Naive thymus-derived CD4-positive, alpha-beta T cell (primary cell): ENCODE measurements around the gene AMPD3. TPM values are rescaled to one million over a fixed set of nuclear protein-coding genes. Genes with fewer than 3 reads are reported as not detected.

Source experiments
- ATAC-seq: fragments of 150-1000 bp; cut with Tn5 transposase; 2 replicates; pipeline ENCODE4 v1.10.0; 2021; ENCODE audit warnings: mild to moderate bottlenecking, moderate library complexity
- CTCF ChIA-PET: fragments of 350-600 bp; sonication (Branson Sonifier 250); formaldehyde crosslinking; loops from one replicate; lab custom pipeline; 2021; ENCODE audit warnings: antibody characterized with exemption; lab: Charles Lee
- POLR2A ChIA-PET: fragments of 350-600 bp; sonication (Branson Sonifier 250); formaldehyde crosslinking; loops from one replicate; lab custom pipeline; 2021; ENCODE audit warnings: antibody characterized with exemption, inconsistent platforms; lab: Charles Lee
- DNase-seq, 9 donors: peaks; one replicate each; pipeline versions ENCODE4 v3.0.0 to v3.0.0-alpha.2; 2020 to 2022; ENCODE audit warnings: mixed read lengths in 1 of 9
- H3K27ac ChIP-seq: one replicate; pipeline ENCODE4 v1.7.0; 2013; ENCODE audit warnings: mild to moderate bottlenecking, low read depth, low read length, moderate library complexity
- H3K27me3 ChIP-seq, 2 donors: one replicate each; pipeline ENCODE4 v1.7.0; 2013; ENCODE audit warnings: low read length in 2 of 2, mild to moderate bottlenecking in 2 of 2, moderate library complexity in 2 of 2; ENCODE audit not compliant: control insufficient read depth in 2 of 2, insufficient read depth in 2 of 2
- H3K36me3 ChIP-seq, 3 experiments: 1 replicate in 2 of 3; 2 replicates in 1 of 3; pipeline ENCODE4 v1.7.0; 2013; ENCODE audit warnings: low read length in 3 of 3, mild to moderate bottlenecking in 3 of 3, moderate library complexity in 1 of 3; ENCODE audit not compliant: insufficient read depth in 3 of 3, control insufficient read depth in 2 of 3
- H3K4me1 ChIP-seq, 2 donors: one replicate each; pipeline ENCODE4 v1.7.0; 2013; ENCODE audit warnings: low read length in 2 of 2, mild to moderate bottlenecking in 2 of 2, moderate library complexity in 1 of 2; ENCODE audit not compliant: control insufficient read depth in 2 of 2, insufficient read depth in 2 of 2
- H3K4me3 ChIP-seq: 2 replicates; pipeline ENCODE4 v1.7.0; 2013; ENCODE audit warnings: mild to moderate bottlenecking, low read length
- H3K9me3 ChIP-seq, 3 experiments: 1 replicate in 2 of 3; 2 replicates in 1 of 3; pipeline ENCODE4 v1.7.0; 2013; ENCODE audit warnings: low read length in 3 of 3; ENCODE audit not compliant: control insufficient read depth in 2 of 3
- H3K27ac Mint-ChIP-seq, 9 donors: one replicate each; pipeline ENCODE4 v1.8.0; 2020 to 2022; ENCODE audit warnings: mixed read lengths in 9 of 9, mild to moderate bottlenecking in 8 of 9, moderate library complexity in 5 of 9, inconsistent platforms in 2 of 9
- H3K27me3 Mint-ChIP-seq, 5 donors: one replicate each; pipeline ENCODE4 v1.8.0; 2021 to 2022; ENCODE audit warnings: mixed read lengths in 5 of 5, mild to moderate bottlenecking in 1 of 5
- H3K36me3 Mint-ChIP-seq, 5 donors: one replicate each; pipeline ENCODE4 v1.8.0; 2020 to 2022; ENCODE audit warnings: mixed read lengths in 5 of 5, mild to moderate bottlenecking in 3 of 5, inconsistent platforms in 1 of 5
- H3K4me1 Mint-ChIP-seq, 7 donors: one replicate each; pipeline ENCODE4 v1.8.0; 2020 to 2022; ENCODE audit warnings: mixed read lengths in 7 of 7, mild to moderate bottlenecking in 3 of 7, inconsistent platforms in 1 of 7
- H3K4me3 Mint-ChIP-seq, 10 donors: one replicate each; pipeline ENCODE4 v1.8.0; 2020 to 2022; ENCODE audit warnings: mild to moderate bottlenecking in 10 of 10, mixed read lengths in 10 of 10, moderate library complexity in 6 of 10, inconsistent platforms in 2 of 10
- H3K9me3 Mint-ChIP-seq, 11 donors: one replicate each; pipeline ENCODE4 v1.8.0; 2020 to 2022; ENCODE audit warnings: mixed read lengths in 11 of 11, mild to moderate bottlenecking in 4 of 11, inconsistent platforms in 1 of 11, moderate library complexity in 1 of 11
- intact Hi-C, 2 donors: fragments of 100-400 bp; cut with micrococcal nuclease; formaldehyde crosslinking; loops; one replicate each; pipeline ENCODE4 v1.15.1; 2023
- polyA plus RNA-seq, 2 donors: library from polyadenylated mRNA; unstranded; fragments of 300-500 nt; fragmentation: Illumina TruSeq; gene quantifications; one replicate each; pipeline ENCODE4 v1.2.3, GENCODE V29; 2021
- total RNA-seq, 6 experiments: library from RNA in 5 of 6; stranded (reverse) in 5 of 6; gene quantifications; 1 replicate in 5 of 6; 2 replicates in 1 of 6; pipeline ENCODE4 v1.2.3 and lab custom pipeline; 2021 to 2026

The AMPD3 gene
- total and polyA plus RNA-seq, 7 experiments from 2014 or later, result 12.9 to 35.1 (median 29.9) TPM

GRCh38 chr11:10498022-10498400, 42.9 kb downstream of the AMPD3 start:
- H3K4me3 ChIP-seq, result no peak overlapping the region
- H3K27ac ChIP-seq, result no peak overlapping the region
- H3K36me3 ChIP-seq, result peaks cover 0 to 98% (median 14%) of the 10 kb centered on the region in 3 experiments
- peaks cover 0 to 5% (median 0%) of the 10 kb centered on the region in 7 donors for H3K4me1 Mint-ChIP-seq
- H3K27me3 ChIP-seq, result no peaks in the 10 kb centered on the region
- H3K4me1 ChIP-seq, result no peaks in the 10 kb centered on the region
- DNase-seq (no peak), ATAC-seq (no peak)
- no peaks in the 10 kb centered on the region for H3K9me3 Mint-ChIP-seq
- peaks cover 18 to 57% (median 24%) of the 10 kb centered on the region in 5 donors for H3K36me3 Mint-ChIP-seq
- H3K27me3 Mint-ChIP-seq, result no peaks in the 10 kb centered on the region
- ChIA-PET CTCF (interaction anchor here (0.6 to 0.9 kb wide), 3 partner anchors 10 to 1064 kb away, joined by 3 read pairs; no protein-coding TSS in a partner anchor), POLR2A (no interaction called here)
- H3K4me3 Mint-ChIP-seq, result no peak overlapping the region
- no peak overlapping the region for H3K27ac Mint-ChIP-seq
- H3K9me3 ChIP-seq, result no peaks in the 10 kb centered on the region
- intact Hi-C loops, result no loop called here

- DNase-seq (no peak), ATAC-seq (no peak)
- no peak overlapping the region for H3K4me3 Mint-ChIP-seq
- H3K4me1 Mint-ChIP-seq, result peaks cover 0 to 4% (median 0%) of the 10 kb centered on the region in 7 donors
- ChIA-PET CTCF (interaction anchor here (0.5 to 0.9 kb wide), 4 partner anchors 10 to 1063 kb away, joined by 3 read pairs; no protein-coding TSS in a partner anchor), POLR2A (no interaction called here)
- Histone ChIP-seq H3K9me3 (no peaks in the 10 kb centered on the region), H3K4me3 (no peak overlapping the region), H3K36me3 (peaks cover 0 to 93% (median 14%) of the 10 kb centered on the region in 3 experiments), H3K4me1 (no peaks in the 10 kb centered on the region), H3K27me3 (no peaks in the 10 kb centered on the region), H3K27ac (no peak overlapping the region)
- intact Hi-C loops, result no loop called here
- H3K36me3 Mint-ChIP-seq, result peaks cover 16 to 55% (median 25%) of the 10 kb centered on the region in 5 donors
- H3K9me3 Mint-ChIP-seq, result no peaks in the 10 kb centered on the region
- H3K27ac Mint-ChIP-seq, result peak overlapping the region in 2 of 9 donors; percentile 9 to 14
- no peaks in the 10 kb centered on the region for H3K27me3 Mint-ChIP-seq
Observed at GRCh38 chr11:10498426-10499250, 43.6 kb downstream of the AMPD3 start.

GRCh38 chr11:10499452-10499851, 44.4 kb downstream of the AMPD3 start:
- H3K27ac Mint-ChIP-seq, result peak overlapping the region in 1 of 9 donors; percentile 65
- peaks cover 0 to 90% (median 14%) of the 10 kb centered on the region in 3 experiments for H3K36me3 ChIP-seq
- H3K4me1 Mint-ChIP-seq, result peaks cover 0 to 4% (median 0%) of the 10 kb centered on the region in 7 donors
- H3K9me3 ChIP-seq, result no peaks in the 10 kb centered on the region
- H3K36me3 Mint-ChIP-seq, result peaks cover 18 to 55% (median 26%) of the 10 kb centered on the region in 5 donors
- no peak for ATAC-seq
- CTCF ChIA-PET, result interaction anchor here (0.5 kb wide), 1 partner anchor 14 kb away, joined by 3 read pairs; no protein-coding TSS in a partner anchor
- H3K27me3 Mint-ChIP-seq, result no peaks in the 10 kb centered on the region
- intact Hi-C loops, result no loop called here
- no peaks in the 10 kb centered on the region for H3K9me3 Mint-ChIP-seq
- DNase-seq, result no peak
- no peak overlapping the region for H3K27ac ChIP-seq
- POLR2A ChIA-PET, result no interaction called here
- H3K4me1 ChIP-seq, result no peaks in the 10 kb centered on the region
- H3K27me3 ChIP-seq, result no peaks in the 10 kb centered on the region
- H3K4me3 Mint-ChIP-seq, result no peak overlapping the region
- H3K4me3 ChIP-seq, result no peak overlapping the region

- Histone ChIP-seq H3K27ac (no peak overlapping the region), H3K27me3 (no peaks in the 10 kb centered on the region), H3K36me3 (peaks cover 0 to 90% (median 14%) of the 10 kb centered on the region in 3 experiments), H3K9me3 (no peaks in the 10 kb centered on the region), H3K4me3 (no peak overlapping the region), H3K4me1 (no peaks in the 10 kb centered on the region)
- ChIA-PET CTCF (no interaction called here), POLR2A (no interaction called here)
- Mint-ChIP-seq H3K9me3 (no peaks in the 10 kb centered on the region), H3K27ac (peak overlapping the region in 3 of 9 donors; percentile 30 to 65 (median 36)), H3K27me3 (no peaks in the 10 kb centered on the region), H3K4me1 (peaks cover 0 to 4% (median 0%) of the 10 kb centered on the region in 7 donors), H3K4me3 (no peak overlapping the region), H3K36me3 (peaks cover 20 to 56% (median 32%) of the 10 kb centered on the region in 5 donors)
- ATAC-seq (no peak), DNase-seq (no peak)
- intact Hi-C loops, result no loop called here
Observed at GRCh38 chr11:10499874-10500601, 45.0 kb downstream of the AMPD3 start.

- no peak overlapping the region for H3K4me3 ChIP-seq
- peaks cover 4 to 90% (median 18%) of the 10 kb centered on the region in 3 experiments for H3K36me3 ChIP-seq
- ATAC-seq (no peak), DNase-seq (no peak)
- peak overlapping the region in 1 of 9 donors; percentile 36 for H3K27ac Mint-ChIP-seq
- POLR2A ChIA-PET, result no interaction called here
- no peaks in the 10 kb centered on the region for H3K9me3 ChIP-seq
- H3K4me1 Mint-ChIP-seq, result peaks cover 0 to 4% (median 0%) of the 10 kb centered on the region in 7 donors
- H3K4me1 ChIP-seq, result no peaks in the 10 kb centered on the region
- no peaks in the 10 kb centered on the region for H3K27me3 Mint-ChIP-seq
- H3K36me3 Mint-ChIP-seq, result peaks cover 20 to 65% (median 34%) of the 10 kb centered on the region in 5 donors
- no peaks in the 10 kb centered on the region for H3K27me3 ChIP-seq
- no peaks in the 10 kb centered on the region for H3K9me3 Mint-ChIP-seq
- intact Hi-C loops, result no loop called here
- H3K27ac ChIP-seq, result no peak overlapping the region
- CTCF ChIA-PET, result interaction anchor here (0.6 kb wide), 1 partner anchor 230 kb away, joined by 4 read pairs; no protein-coding TSS in a partner anchor
- no peak overlapping the region for H3K4me3 Mint-ChIP-seq
Observed at GRCh38 chr11:10500757-10501684, 46.0 kb downstream of the AMPD3 start.
